Glutamatergic neuron (in vitro differentiated cells): ENCODE results near the gene SGF29. TPM values are rescaled to one million over a fixed set of nuclear protein-coding genes. Genes with fewer than 3 reads are reported as not detected.

Experiments
- DNase-seq: peaks from one replicate; pipeline ENCODE4 v3.0.0; 2022
- H3K27ac Mint-ChIP-seq: one replicate; pipeline ENCODE4 v1.8.0; 2020; ENCODE audit warnings: mild to moderate bottlenecking, mixed read lengths, inconsistent platforms; ENCODE audit not compliant: unreplicated experiment
- H3K27me3 Mint-ChIP-seq: one replicate; pipeline ENCODE4 v1.8.0; 2020; ENCODE audit warnings: mild to moderate bottlenecking, moderate library complexity, mixed read lengths, inconsistent platforms; ENCODE audit not compliant: unreplicated experiment
- H3K36me3 Mint-ChIP-seq: one replicate; pipeline ENCODE4 v1.8.0; 2020; ENCODE audit warnings: mild to moderate bottlenecking, mixed read lengths, inconsistent platforms; ENCODE audit not compliant: unreplicated experiment
- H3K4me1 Mint-ChIP-seq: one replicate; pipeline ENCODE4 v1.8.0; 2020; ENCODE audit warnings: mild to moderate bottlenecking, low read depth, mixed read lengths, inconsistent platforms; ENCODE audit not compliant: unreplicated experiment
- H3K4me3 Mint-ChIP-seq: one replicate; pipeline ENCODE4 v1.8.0; 2020; ENCODE audit warnings: mild to moderate bottlenecking, mixed read lengths, inconsistent platforms; ENCODE audit not compliant: unreplicated experiment
- H3K9me3 Mint-ChIP-seq: one replicate; pipeline ENCODE4 v1.8.0; 2020; ENCODE audit warnings: mild to moderate bottlenecking, moderate library complexity, mixed read lengths, inconsistent platforms; ENCODE audit not compliant: unreplicated experiment
- CTCF ChIP-seq: fragments of 200-600 bp; sonication (generic); IDR thresholded peaks from one replicate; pipeline ENCODE4 v1.5.0; 2021; ENCODE audit not compliant: partially characterized antibody, unreplicated experiment
- total RNA-seq: library from RNA; stranded (reverse); fragmentation: NEBNext Ultra II Directional; extraction: Animal tissue kit (Norgen Biotek cat#: 25700); gene quantifications from one replicate; pipeline ENCODE4 v1.2.1, GENCODE V29; 2021; ENCODE audit not compliant: unreplicated experiment

The SGF29 gene
- total RNA-seq, 1 donor from 2014 or later, result 29.2 TPM

GRCh38 chr16:28548306-28548802, 5.4 kb upstream of the SGF29 start:
- Mint-ChIP-seq H3K36me3 (no peaks in the 10 kb centered on the region), H3K4me3 (no peak overlapping the region), H3K27me3 (peaks cover 3% of the 10 kb centered on the region), H3K4me1 (no peaks in the 10 kb centered on the region), H3K9me3 (peaks cover 1% of the 10 kb centered on the region), H3K27ac (no peak overlapping the region)
- TF ChIP-seq CTCF, result no peak
- DNase-seq, result no peak

GRCh38 chr16:28549301-28549899, 4.3 kb upstream of the SGF29 start:
- H3K9me3 Mint-ChIP-seq, result peaks cover 1% of the 10 kb centered on the region
- H3K4me3 Mint-ChIP-seq, result no peak overlapping the region
- no peak overlapping the region for H3K27ac Mint-ChIP-seq
- no peak for TF ChIP-seq CTCF
- H3K27me3 Mint-ChIP-seq, result peaks cover 3% of the 10 kb centered on the region
- H3K4me1 Mint-ChIP-seq, result no peaks in the 10 kb centered on the region
- DNase-seq, result no peak
- no peaks in the 10 kb centered on the region for H3K36me3 Mint-ChIP-seq

GRCh38 chr16:28554634-28555423, 1.1 kb downstream of the SGF29 start:
- Mint-ChIP-seq H3K4me1 (no peaks in the 10 kb centered on the region), H3K4me3 (peak overlapping the region; percentile 87), H3K9me3 (peaks cover 1% of the 10 kb centered on the region), H3K27me3 (peaks cover 1% of the 10 kb centered on the region), H3K36me3 (peaks cover 5% of the 10 kb centered on the region), H3K27ac (peak overlapping the region; percentile 20)
- no peak for TF ChIP-seq CTCF
- no peak for DNase-seq

GRCh38 chr16:28555561-28555960, 1.8 kb downstream of the SGF29 start:
- Mint-ChIP-seq H3K9me3 (peaks cover 1% of the 10 kb centered on the region), H3K27ac (no peak overlapping the region), H3K4me1 (no peaks in the 10 kb centered on the region), H3K4me3 (no peak overlapping the region), H3K27me3 (peaks cover 1% of the 10 kb centered on the region), H3K36me3 (peaks cover 5% of the 10 kb centered on the region)
- no peak for TF ChIP-seq CTCF
- no peak for DNase-seq

- no peak for DNase-seq
- TF ChIP-seq CTCF, result no peak
- H3K27ac Mint-ChIP-seq, result no peak overlapping the region
- H3K27me3 Mint-ChIP-seq, result no peaks in the 10 kb centered on the region
- no peaks in the 10 kb centered on the region for H3K9me3 Mint-ChIP-seq
- no peaks in the 10 kb centered on the region for H3K4me1 Mint-ChIP-seq
- no peak overlapping the region for H3K4me3 Mint-ChIP-seq
- peaks cover 5% of the 10 kb centered on the region for H3K36me3 Mint-ChIP-seq
Observed at GRCh38 chr16:28556914-28557320, 3.2 kb downstream of the SGF29 start.
